Measurements from ENCODE around the gene SNTG2. TPM values are rescaled to one million over a fixed set of nuclear protein-coding genes. Genes with fewer than 3 reads are reported as not detected.

The SNTG2 gene
- total and polyA plus RNA-seq, 2 donors (not counting 1 experiment from before 2014, with no cell fraction given): 0.06 TPM; not detected in 1

DNA sequence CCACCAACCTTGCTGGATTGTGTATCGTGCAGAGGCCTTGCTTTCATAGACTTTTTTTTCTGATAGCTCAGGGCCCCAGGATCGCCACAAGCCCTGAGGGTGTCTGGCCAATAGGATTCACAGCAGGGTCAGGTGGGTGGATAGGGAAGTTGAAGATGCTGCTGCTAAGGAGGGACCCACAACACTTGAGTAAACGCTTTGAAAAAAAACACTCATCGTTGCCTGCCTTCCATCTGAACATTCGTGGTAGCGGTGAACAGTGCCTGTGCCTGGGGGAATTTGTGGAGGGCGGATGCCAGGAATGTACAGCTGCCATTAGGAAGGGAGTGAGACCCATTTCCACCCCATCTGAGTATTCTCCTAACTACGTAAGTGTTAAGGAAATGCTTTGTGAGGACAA, 358.0 kb downstream of the SNTG2 start:
- TF ChIP-seq, protein P1, sequence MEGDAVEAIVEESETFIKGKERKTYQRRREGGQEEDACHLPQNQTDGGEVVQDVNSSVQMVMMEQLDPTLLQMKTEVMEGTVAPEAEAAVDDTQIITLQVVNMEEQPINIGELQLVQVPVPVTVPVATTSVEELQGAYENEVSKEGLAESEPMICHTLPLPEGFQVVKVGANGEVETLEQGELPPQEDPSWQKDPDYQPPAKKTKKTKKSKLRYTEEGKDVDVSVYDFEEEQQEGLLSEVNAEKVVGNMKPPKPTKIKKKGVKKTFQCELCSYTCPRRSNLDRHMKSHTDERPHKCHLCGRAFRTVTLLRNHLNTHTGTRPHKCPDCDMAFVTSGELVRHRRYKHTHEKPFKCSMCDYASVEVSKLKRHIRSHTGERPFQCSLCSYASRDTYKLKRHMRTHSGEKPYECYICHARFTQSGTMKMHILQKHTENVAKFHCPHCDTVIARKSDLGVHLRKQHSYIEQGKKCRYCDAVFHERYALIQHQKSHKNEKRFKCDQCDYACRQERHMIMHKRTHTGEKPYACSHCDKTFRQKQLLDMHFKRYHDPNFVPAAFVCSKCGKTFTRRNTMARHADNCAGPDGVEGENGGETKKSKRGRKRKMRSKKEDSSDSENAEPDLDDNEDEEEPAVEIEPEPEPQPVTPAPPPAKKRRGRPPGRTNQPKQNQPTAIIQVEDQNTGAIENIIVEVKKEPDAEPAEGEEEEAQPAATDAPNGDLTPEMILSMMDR (conservative IDR thresholded peaks at IDR 0.05 in 1 of 2, IDR thresholded peaks at IDR 0.05 in 1 of 2; ENCODE audit: low read depth in 1 of 2, low read length in 2 of 2): no peak
- no peak for TF ChIP-seq EZH2 (IDR thresholded peaks at IDR 0.05; ENCODE audit: low read length, missing control alignments)

GRCh38 chr2:1309507-1309906, 358.9 kb downstream of the SNTG2 start:
- Histone ChIP-seq H4K20me1 (ENCODE audit: control insufficient read depth, extremely low read depth, insufficient read depth, low read length) (no peaks in the 10 kb centered on the region), H2AFZ (ENCODE audit: low read length) (no peak overlapping the region), H3K27me3 (ENCODE audit: control insufficient read depth, insufficient read depth, low read length) (no peaks in the 10 kb centered on the region), H3K4me1 (ENCODE audit: control insufficient read depth, extremely low read depth, insufficient read depth, low read length) (no peaks in the 10 kb centered on the region), H3K79me2 (ENCODE audit: control insufficient read depth, insufficient read depth, low read length) (no peaks in the 10 kb centered on the region), H3K27ac (ENCODE audit: insufficient read depth, low read length) (no peak overlapping the region), H3K4me2 (ENCODE audit: extremely low read depth, insufficient read depth, low read length) (no peak overlapping the region), H3K36me3 (ENCODE audit: control insufficient read depth, insufficient read depth, low read length) (no peaks in the 10 kb centered on the region), H3K9me3 (ENCODE audit: control insufficient read depth, insufficient read depth, low read depth, low read length) (no peaks in the 10 kb centered on the region), H3K4me3 (replicated peaks in 1 of 4; ENCODE audit: control extremely low read depth in 1 of 4, insufficient read depth in 1 of 4, low read depth in 3 of 4, low read length in 4 of 4) (no peak overlapping the region), H3K9ac (ENCODE audit: insufficient read depth, low read length) (no peak overlapping the region)
- TF ChIP-seq, protein P1 (conservative IDR thresholded peaks at IDR 0.05 in 1 of 2, IDR thresholded peaks at IDR 0.05 in 1 of 2; ENCODE audit: low read depth in 1 of 2, low read length in 2 of 2): no peak
- TF ChIP-seq EZH2 (IDR thresholded peaks at IDR 0.05; ENCODE audit: low read length, missing control alignments): no peak
- no peak for DNase-seq (ENCODE audit: low read depth in 2 of 2)

More for the DNA sequence above, 358.0 kb downstream of the SNTG2 start:
- Histone ChIP-seq H3K4me2 (ENCODE audit: extremely low read depth, insufficient read depth, low read length) (no peak overlapping the region), H3K79me2 (ENCODE audit: control insufficient read depth, insufficient read depth, low read length) (no peaks in the 10 kb centered on the region), H3K36me3 (ENCODE audit: control insufficient read depth, insufficient read depth, low read length) (no peaks in the 10 kb centered on the region), H3K4me1 (ENCODE audit: control insufficient read depth, extremely low read depth, insufficient read depth, low read length) (no peaks in the 10 kb centered on the region), H3K9me3 (ENCODE audit: control insufficient read depth, insufficient read depth, low read depth, low read length) (no peaks in the 10 kb centered on the region), H3K27ac (ENCODE audit: insufficient read depth, low read length) (no peak overlapping the region), H3K27me3 (ENCODE audit: control insufficient read depth, insufficient read depth, low read length) (no peaks in the 10 kb centered on the region), H3K4me3 (replicated peaks in 1 of 4; ENCODE audit: control extremely low read depth in 1 of 4, insufficient read depth in 1 of 4, low read depth in 3 of 4, low read length in 4 of 4) (no peak overlapping the region), H4K20me1 (ENCODE audit: control insufficient read depth, extremely low read depth, insufficient read depth, low read length) (no peaks in the 10 kb centered on the region), H2AFZ (ENCODE audit: low read length) (no peak overlapping the region), H3K9ac (ENCODE audit: insufficient read depth, low read length) (no peak overlapping the region)
- no peak for DNase-seq (ENCODE audit: low read depth in 2 of 2)

GRCh38 chr2:1310202-1310601, 359.6 kb downstream of the SNTG2 start:
- TF ChIP-seq, protein P1 (conservative IDR thresholded peaks at IDR 0.05 in 1 of 2, IDR thresholded peaks at IDR 0.05 in 1 of 2; ENCODE audit: low read depth in 1 of 2, low read length in 2 of 2): no peak
- TF ChIP-seq EZH2 (IDR thresholded peaks at IDR 0.05; ENCODE audit: low read length, missing control alignments): no peak
- Histone ChIP-seq H3K27me3 (ENCODE audit: control insufficient read depth, insufficient read depth, low read length) (no peaks in the 10 kb centered on the region), H3K27ac (ENCODE audit: insufficient read depth, low read length) (no peak overlapping the region), H3K4me2 (ENCODE audit: extremely low read depth, insufficient read depth, low read length) (no peak overlapping the region), H3K9me3 (ENCODE audit: control insufficient read depth, insufficient read depth, low read depth, low read length) (no peaks in the 10 kb centered on the region), H3K79me2 (ENCODE audit: control insufficient read depth, insufficient read depth, low read length) (no peaks in the 10 kb centered on the region), H4K20me1 (ENCODE audit: control insufficient read depth, extremely low read depth, insufficient read depth, low read length) (no peaks in the 10 kb centered on the region), H2AFZ (ENCODE audit: low read length) (no peak overlapping the region), H3K36me3 (ENCODE audit: control insufficient read depth, insufficient read depth, low read length) (no peaks in the 10 kb centered on the region), H3K4me1 (ENCODE audit: control insufficient read depth, extremely low read depth, insufficient read depth, low read length) (no peaks in the 10 kb centered on the region), H3K4me3 (replicated peaks in 1 of 4; ENCODE audit: control extremely low read depth in 1 of 4, insufficient read depth in 1 of 4, low read depth in 3 of 4, low read length in 4 of 4) (no peak overlapping the region), H3K9ac (ENCODE audit: insufficient read depth, low read length) (no peak overlapping the region)
- DNase-seq (ENCODE audit: low read depth in 2 of 2): no peak
